HG03045 (cell line): ENCODE results near the gene CCDC144A.
"Not testable (repeated sequence)": the region's sequence is repeated elsewhere in the genome, so short reads cannot be mapped to it uniquely, and the experiment has no call there.

Experiments
- ATAC-seq: cut with Tn5 transposase; IDR thresholded peaks from one replicate; pipeline ENCODE4 v1.9.1; 2021; ENCODE audit warnings: mild to moderate bottlenecking, moderate library complexity; ENCODE audit not compliant: unreplicated experiment

The CCDC144A gene

GRCh38 chr17:16818821-16819683 lies 129.0 kb downstream of the CCDC144A start:
- no peak for ATAC-seq

- no peak for ATAC-seq
Measured at GRCh38 chr17:16820161-16820877, 130.3 kb downstream of the CCDC144A start.

- no peak for ATAC-seq
Measured at GRCh38 chr17:16820979-16821543, 131.0 kb downstream of the CCDC144A start.

- not testable (repeated sequence) for ATAC-seq
Measured at GRCh38 chr17:16822133-16822532, 132.1 kb downstream of the CCDC144A start.

GRCh38 chr17:16823768-16824406 lies 133.8 kb downstream of the CCDC144A start:
- ATAC-seq, result not testable (repeated sequence)
